ENCODE data around the gene LIME1.
"Not testable (repeated sequence)": the region's sequence is repeated elsewhere in the genome, so short reads cannot be mapped to it uniquely, and the experiment has no call there.

The LIME1 gene

DNA sequence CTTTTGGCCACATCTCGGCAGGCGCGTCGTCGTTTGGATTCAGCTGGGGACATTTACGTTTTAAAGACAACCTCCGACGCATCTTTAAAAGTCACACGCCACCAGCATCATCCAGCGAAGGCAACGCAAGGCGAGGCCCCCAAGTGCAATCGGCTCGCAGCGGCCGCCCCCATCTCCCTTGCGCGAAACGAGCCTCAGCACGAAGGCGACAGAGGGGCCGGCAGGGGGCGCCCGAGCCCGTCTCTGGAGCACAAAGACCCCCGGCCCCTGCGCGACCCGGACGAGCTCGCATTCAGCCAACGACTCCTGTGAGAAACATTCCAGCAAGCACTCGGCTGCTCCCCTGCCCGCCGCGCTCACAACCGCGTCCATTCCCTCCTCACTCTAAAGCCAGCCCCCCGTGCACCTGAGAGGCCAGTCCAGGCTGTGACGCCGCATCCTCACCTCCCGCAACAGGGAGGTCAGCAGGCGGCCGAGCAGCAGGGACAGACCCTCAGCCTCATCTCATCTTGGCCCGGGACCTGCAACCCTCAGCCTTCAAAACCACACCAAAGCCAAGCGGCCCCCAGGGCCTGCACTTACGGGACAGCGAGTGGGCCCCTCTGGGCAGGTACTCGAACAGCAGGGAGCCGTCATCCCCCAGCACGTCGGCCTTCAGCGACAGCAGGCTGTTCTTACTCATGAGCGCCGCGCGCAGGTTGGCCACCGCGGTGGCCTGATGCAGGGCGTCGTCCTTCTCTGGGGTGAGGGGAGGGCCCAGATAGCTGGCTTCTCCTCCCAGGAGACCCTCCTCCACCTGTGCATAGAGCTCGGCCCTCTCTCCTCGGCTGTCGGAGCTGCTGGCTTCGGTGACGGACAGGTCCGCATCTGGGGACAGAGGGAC, 38.9 kb downstream of the LIME1 start:
- no peak for DNase-seq

DNA sequence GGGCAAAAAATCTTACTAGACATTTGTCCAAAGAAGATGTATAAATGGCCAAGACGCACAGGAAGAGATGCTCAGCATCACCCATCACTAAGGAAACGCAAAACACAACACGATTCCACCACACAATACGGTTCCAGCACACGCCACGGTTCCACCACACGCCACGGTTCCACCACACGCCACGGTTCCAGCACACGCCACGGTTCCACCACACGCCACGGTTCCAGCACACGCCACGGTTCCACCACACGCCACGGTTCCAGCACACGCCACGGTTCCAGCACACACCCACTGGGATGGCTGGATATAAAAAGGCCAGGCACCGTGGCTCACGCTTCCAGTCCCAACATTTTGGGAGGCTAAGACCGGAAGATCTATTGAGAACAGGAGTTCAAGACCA, 40.4 kb downstream of the LIME1 start:
- DNase-seq: not testable (repeated sequence)

DNA sequence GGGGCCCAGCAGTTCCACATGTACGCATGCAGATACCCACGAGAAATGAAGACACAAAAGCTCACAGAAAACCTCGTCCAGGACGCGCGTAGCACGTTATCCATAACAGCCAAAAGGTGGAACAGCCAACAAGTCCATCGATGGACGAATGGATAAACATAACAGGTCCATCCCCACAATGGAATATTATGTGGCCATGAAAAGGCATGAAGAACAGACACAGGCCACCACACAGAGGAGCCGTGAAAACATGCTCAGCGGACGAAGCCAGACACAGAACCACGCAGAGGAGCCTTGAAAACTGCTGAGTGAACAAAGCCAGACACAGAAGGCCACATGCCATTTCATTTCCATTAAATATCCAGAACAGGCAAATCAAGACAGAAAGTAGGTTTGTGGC, 41.1 kb downstream of the LIME1 start:
- DNase-seq: no peak

- DNase-seq: no peak
Measured at GRCh38 chr20:63778034-63778752, 41.7 kb downstream of the LIME1 start.

GRCh38 chr20:63778857-63779256, 42.4 kb downstream of the LIME1 start:
- no peak for DNase-seq

DNA sequence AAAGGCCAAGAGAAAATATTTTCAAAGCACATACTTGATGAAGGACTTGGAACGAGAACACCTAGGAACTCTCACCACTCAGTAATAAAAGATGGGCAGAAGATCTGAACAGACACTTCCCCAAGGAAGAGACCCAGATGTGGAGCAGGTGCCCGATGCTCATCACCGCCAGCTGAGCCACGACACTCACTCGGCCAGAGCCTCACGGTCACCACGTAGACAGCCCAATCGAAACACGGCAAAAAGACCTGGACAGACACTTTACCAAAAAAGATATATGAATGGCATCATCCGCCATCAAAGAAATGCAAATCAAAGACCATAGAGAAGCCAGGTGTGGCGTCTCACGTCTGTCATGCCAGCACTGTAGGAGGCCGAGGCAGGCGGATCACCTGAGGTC, 44.7 kb downstream of the LIME1 start:
- no peak for DNase-seq

- DNase-seq: no peak
Measured at GRCh38 chr20:63782051-63782471, 45.6 kb downstream of the LIME1 start.

- no peak for DNase-seq
Measured at GRCh38 chr20:63782521-63782971, 46.1 kb downstream of the LIME1 start.

GRCh38 chr20:63783970-63784369, 47.5 kb downstream of the LIME1 start:
- no peak for DNase-seq

- DNase-seq: no peak
Measured at GRCh38 chr20:63785691-63786131, 49.2 kb downstream of the LIME1 start.

DNA sequence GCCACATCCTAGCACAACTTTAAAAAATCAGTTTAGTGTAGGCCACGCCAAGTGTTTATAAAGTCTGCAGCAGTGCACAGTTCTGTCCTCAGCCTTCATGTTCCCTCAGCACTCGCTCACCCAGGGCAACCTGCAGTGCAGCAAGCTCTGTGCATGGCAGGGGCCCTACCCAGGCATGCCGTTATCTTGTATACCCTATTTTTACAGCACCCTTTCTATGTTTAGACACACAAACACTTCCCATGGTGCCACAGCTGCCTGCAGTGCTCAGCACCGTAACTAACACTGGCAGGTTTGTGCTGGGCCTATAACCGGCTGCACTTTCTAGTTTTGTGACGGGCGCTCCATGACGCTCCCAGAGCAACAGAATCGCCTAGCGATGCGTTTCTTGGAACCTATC, 50.8 kb downstream of the LIME1 start:
- no peak for DNase-seq

GRCh38 chr20:63787749-63788148, 51.3 kb downstream of the LIME1 start:
- DNase-seq: no peak

Measured in GOT3 (cell line).